ENCODE data around the gene IL12RB1.

GRCh38 chr19:18046059-18046718 is 40.5 kb downstream of the IL12RB1 start:
- TF ChIP-seq CTCF (IDR thresholded peaks at IDR 0.05; ENCODE audit: poor library complexity) (no peak), EZH2 (IDR thresholded peaks at IDR 0.05; ENCODE audit: borderline replicate concordance) (no peak), EZH2phosphoT487 (IDR thresholded peaks at IDR 0.05; ENCODE audit: low read depth, severe bottlenecking, unreplicated experiment) (no peak)

Measured in hepatocyte (in vitro differentiated cells).